IMR-90 (cell line): ENCODE measurements around the gene PEX19. TPM values are rescaled to one million over a fixed set of nuclear protein-coding genes. Genes with fewer than 3 reads are reported as not detected.

Experiments used
- ATAC-seq: fragments of 200-7000 bp; cut with Tn5 transposase; 2 replicates; pipeline ENCODE4 v1.9.1; 2020; ENCODE audit warnings: low read depth, mild to moderate bottlenecking, moderate library complexity
- BruUV-seq: library from RNA; stranded (reverse); fragments of 400-500 nt; replicated peaks from 2 replicates; lab custom pipeline; 2021; lab: Mats Ljungman, UMichigan
- CTCF ChIA-PET: fragments of 300-600 bp; formaldehyde crosslinking; extraction: SDS; loops from one replicate; lab custom pipeline; 2021; ENCODE audit warnings: antibody characterized with exemption; lab: Yijun Ruan, JAX
- POLR2A ChIA-PET: fragments of 300-600 bp; sonication (Branson Sonifier 250); formaldehyde crosslinking; loops from one replicate; lab custom pipeline; 2022; ENCODE audit warnings: antibody characterized with exemption; ENCODE audit not compliant: unreplicated experiment; lab: Charles Lee
- DNase-seq: peaks from one replicate; pipeline ENCODE4 v3.0.0; 2013
- H2AFZ ChIP-seq: replicated peaks from 2 replicates; pipeline ENCODE3; 2013; ENCODE audit warnings: low read length, mild to moderate bottlenecking; ENCODE audit not compliant: poor library complexity
- H2AK5ac ChIP-seq: 2 replicates; pipeline ENCODE4 v1.6.1; 2013; ENCODE audit warnings: low read depth, low read length, inconsistent platforms
- H2AK9ac ChIP-seq: replicated peaks from 2 replicates; pipeline ENCODE3; 2013; ENCODE audit warnings: mild to moderate bottlenecking, low read depth, low read length, moderate library complexity; ENCODE audit not compliant: poor library complexity
- H2BK120ac ChIP-seq: 2 replicates; pipeline ENCODE4 v1.6.1; 2013; ENCODE audit warnings: low read depth, low read length, inconsistent platforms
- H2BK15ac ChIP-seq: 3 replicates; pipeline ENCODE4 v1.6.1; 2013; ENCODE audit warnings: low read depth, low read length, inconsistent platforms
- H2BK20ac ChIP-seq: 2 replicates; pipeline ENCODE4 v1.6.1; 2013; ENCODE audit warnings: low read depth, mild to moderate bottlenecking, inconsistent platforms, low read length, moderate library complexity
- H2BK5ac ChIP-seq: 2 replicates; pipeline ENCODE4 v1.6.1; 2013; ENCODE audit warnings: mild to moderate bottlenecking, low read depth, low read length, inconsistent platforms; ENCODE audit not compliant: poor library complexity, severe bottlenecking
- H3K14ac ChIP-seq: replicated peaks from 2 replicates; pipeline ENCODE4 v1.6.1; 2013; ENCODE audit warnings: low read depth, low read length, inconsistent platforms
- H3K18ac ChIP-seq: 2 replicates; pipeline ENCODE4 v1.6.1; 2013; ENCODE audit warnings: low read depth, low read length, control low read depth
- H3K23ac ChIP-seq: 2 replicates; pipeline ENCODE4 v1.6.1; 2013; ENCODE audit warnings: low read depth, low read length, inconsistent platforms
- H3K27ac ChIP-seq: 2 replicates; pipeline ENCODE4 v1.5.1; 2013; ENCODE audit warnings: mild to moderate bottlenecking, control low read depth, low read length; ENCODE audit not compliant: insufficient read depth
- H3K27me3 ChIP-seq: 2 replicates; pipeline ENCODE4 v1.6.1; 2013; ENCODE audit warnings: low read length; ENCODE audit not compliant: control insufficient read depth, insufficient read depth
- H3K36me3 ChIP-seq: 2 replicates; pipeline ENCODE4 v1.6.1; 2013; ENCODE audit warnings: low read length, mixed read lengths; ENCODE audit not compliant: control insufficient read depth, insufficient read depth
- H3K4ac ChIP-seq: 2 replicates; pipeline ENCODE4 v1.6.1; 2013; ENCODE audit warnings: low read depth, low read length, inconsistent platforms
- H3K4me1 ChIP-seq: 2 replicates; pipeline ENCODE4 v1.6.1; 2013; ENCODE audit warnings: low read length, mixed read lengths; ENCODE audit not compliant: control insufficient read depth, insufficient read depth
- H3K4me2 ChIP-seq: 2 replicates; pipeline ENCODE4 v1.6.1; 2013; ENCODE audit warnings: low read depth, mild to moderate bottlenecking, control low read depth, low read length, moderate library complexity
- H3K4me3 ChIP-seq: 2 replicates; pipeline ENCODE4 v1.5.1; 2013; ENCODE audit warnings: low read depth, mild to moderate bottlenecking, control low read depth, low read length, moderate library complexity; ENCODE audit not compliant: insufficient read depth
- H3K56ac ChIP-seq: 2 replicates; pipeline ENCODE4 v1.6.1; 2013; ENCODE audit warnings: low read length, inconsistent platforms; ENCODE audit not compliant: insufficient read depth; ENCODE audit errors: extremely low read depth
- H3K79me1 ChIP-seq, 2 experiments: 2 replicates each; pipeline ENCODE4 v1.6.1; 2013; ENCODE audit warnings: low read length in 2 of 2, inconsistent platforms in 1 of 2, low read depth in 1 of 2
- H3K9ac ChIP-seq: 2 replicates; pipeline ENCODE4 v1.6.1; 2013; ENCODE audit warnings: low read depth, low read length, control low read depth
- H3K9me1 ChIP-seq: 2 replicates; pipeline ENCODE4 v1.6.1; 2013; ENCODE audit warnings: low read length, inconsistent platforms; ENCODE audit not compliant: insufficient read depth
- H3K9me3 ChIP-seq: 2 replicates; pipeline ENCODE4 v1.6.1; 2013; ENCODE audit warnings: low read length; ENCODE audit not compliant: control insufficient read depth, insufficient read depth
- H4K20me1 ChIP-seq: 2 replicates; pipeline ENCODE4 v1.6.1; 2013; ENCODE audit warnings: low read length, inconsistent platforms; ENCODE audit not compliant: insufficient read depth
- H4K5ac ChIP-seq: 2 replicates; pipeline ENCODE4 v1.6.1; 2013; ENCODE audit warnings: mild to moderate bottlenecking, low read depth, low read length, control low read depth
- H4K8ac ChIP-seq, 2 experiments: 2 replicates each; pipeline ENCODE4 v1.6.1; 2013; ENCODE audit warnings: low read depth in 2 of 2, low read length in 2 of 2, control low read depth in 1 of 2, inconsistent platforms in 1 of 2
- H4K91ac ChIP-seq: 2 replicates; pipeline ENCODE4 v1.6.1; 2013; ENCODE audit warnings: low read depth, low read length, inconsistent platforms; ENCODE audit not compliant: insufficient read depth
- CEBPB ChIP-seq: IDR thresholded peaks from 2 replicates; pipeline ENCODE4 v1.6.1; 2012; ENCODE audit warnings: low read depth, low read length, improper control_type of control experiment
- CHD1 ChIP-seq: IDR thresholded peaks from 2 replicates; pipeline ENCODE4 v1.6.1; 2012; ENCODE audit warnings: low read depth, low read length, improper control_type of control experiment
- MAZ ChIP-seq: IDR thresholded peaks from 2 replicates; pipeline ENCODE4 v1.6.1; 2012; ENCODE audit warnings: low read depth, mild to moderate bottlenecking, low read length, improper control_type of control experiment, moderate library complexity, borderline replicate concordance
- POLR2A ChIP-seq: IDR thresholded peaks from 2 replicates; pipeline ENCODE4 v1.6.1; 2012; ENCODE audit warnings: mild to moderate bottlenecking, low read depth, low read length
- RCOR1 ChIP-seq: IDR thresholded peaks from 2 replicates; pipeline ENCODE4 v1.6.1; 2012; ENCODE audit warnings: mild to moderate bottlenecking, low read length, improper control_type of control experiment; ENCODE audit not compliant: insufficient replicate concordance
- WGBS, 2 experiments: methylation state at CpG; one replicate each; pipeline versions ENCODE4 v1.1.5 to v1.1.7; 2013; ENCODE audit warnings: missing lambda C conversion rate in 2 of 2; ENCODE audit not compliant: insufficient read length in 1 of 2; ENCODE audit errors: extremely low coverage in 2 of 2; 5-methylcytosine and 5-hydroxymethylcytosine counted together
- dilution Hi-C: fragments of 300-500 bp; cut with HindIII; formaldehyde crosslinking; loops from one replicate; pipeline ENCODE4 v1.14.3; 2018; ENCODE audit warnings: low sequenced_read_pairs; ENCODE audit not compliant: unreplicated experiment
- in situ Hi-C: fragments of 300-500 bp; cut with MboI; formaldehyde crosslinking; loops from 3 replicates; pipeline ENCODE4 v1.14.3; 2019; ENCODE audit warnings: low sequenced_read_pairs, inconsistent platforms, mixed read lengths
- intact Hi-C: fragments of 100-400 bp; cut with micrococcal nuclease; formaldehyde crosslinking; loops from 2 replicates; pipeline ENCODE4 v1.10.0; 2022
- polyA plus RNA-seq, 3 experiments: library from polyadenylated mRNA; depleted of rRNA; stranded (reverse); fragments of >200 nt; gene quantifications; 2 replicates each; pipeline ENCODE4 v1.2.3, GENCODE V29; 2012; ENCODE audit warnings: low replicate concordance in 1 of 3
- total RNA-seq: library from RNA; depleted of rRNA; stranded (reverse); fragments of >200 nt; gene quantifications from 2 replicates; pipeline ENCODE4 v1.2.3, GENCODE V29; 2012
- TF ChIP-seq, protein P1 (sequence below): conservative IDR thresholded peaks from 2 replicates; pipeline ENCODE4 v1.5.1; 2012; ENCODE audit warnings: mild to moderate bottlenecking, low read depth, low read length, improper control_type of control experiment

Gene PEX19
- total and polyA plus RNA-seq, 2 of the 4 experiments (the other 2 are of a cell fraction): 44.5 to 67.7 TPM

DNA sequence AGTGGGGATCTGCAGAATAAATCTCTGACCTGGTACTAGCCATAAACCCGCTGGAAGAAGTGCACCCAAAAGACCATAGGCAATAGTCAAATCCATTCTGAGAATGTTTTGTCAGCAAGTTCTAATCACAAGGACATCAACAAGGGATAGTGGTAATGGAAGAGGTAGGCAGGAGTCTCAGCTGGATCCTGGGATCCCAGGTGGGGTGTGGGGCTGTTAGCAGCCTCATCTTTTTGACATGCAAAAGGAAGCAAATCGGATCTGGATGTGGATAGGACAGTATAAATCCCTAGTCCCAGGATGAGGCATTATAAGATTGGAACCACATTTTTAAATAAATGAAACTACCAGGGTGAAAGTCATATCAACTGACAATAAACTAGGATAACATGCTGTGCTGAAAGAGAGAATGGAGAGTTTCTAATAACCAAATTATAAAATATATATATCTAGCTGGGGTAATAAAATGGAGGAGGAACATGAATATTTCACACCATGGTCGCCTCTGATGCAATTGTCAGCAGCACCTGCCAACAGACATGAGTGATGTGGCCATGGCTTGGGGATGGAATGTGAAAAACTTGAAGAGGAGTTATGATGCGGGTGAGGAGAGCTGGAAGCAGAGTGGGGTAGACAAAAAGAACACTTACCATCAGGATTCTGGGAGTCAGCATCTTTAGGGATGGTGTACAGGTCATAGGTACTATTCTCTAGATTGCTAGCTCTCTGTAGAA lies 23.7 kb upstream of the PEX19 start:
- no CpG with 5 or more reads among the region's 4 CpGs for WGBS, 2 experiments
- Histone ChIP-seq H4K8ac (no peak overlapping the region), H3K14ac (no peak overlapping the region), H3K18ac (no peak overlapping the region), H3K56ac (no peak overlapping the region), H2AK9ac (no peak overlapping the region), H2BK15ac (no peak overlapping the region), H3K4ac (no peak overlapping the region), H4K20me1 (peaks cover 18% of the 10 kb centered on the region), H4K91ac (no peak overlapping the region), H2BK120ac (no peak overlapping the region), H3K9me1 (no peaks in the 10 kb centered on the region; the same call in 1 of the 2 replicates), H3K79me1 (peaks cover 31% of the 10 kb centered on the region in 2 experiments), H2BK5ac (no peak overlapping the region), H2AK5ac (no peak overlapping the region), H2AFZ (no peak overlapping the region), H4K5ac (no peak overlapping the region), H3K4me2 (no peak overlapping the region), H3K4me3 (no peak overlapping the region), H3K9me3 (no peaks in the 10 kb centered on the region), H3K27me3 (no peaks in the 10 kb centered on the region), H3K9ac (no peak overlapping the region), H3K27ac (no peak overlapping the region), H3K23ac (no peak overlapping the region), H3K4me1 (no peaks in the 10 kb centered on the region), H2BK20ac (no peak overlapping the region), H3K36me3 (peaks cover 63% of the 10 kb centered on the region)
- no TSS peak for BruUV-seq
- ChIA-PET POLR2A (no interaction called here), CTCF (interaction anchor here (0.8 to 1.6 kb wide), 3 partner anchors 8 to 17 kb away, joined by 3 to 5 read pairs (median 3); no protein-coding TSS in a partner anchor)
- TF ChIP-seq MAZ (no peak), RCOR1 (no peak), POLR2A (no peak), CEBPB (no peak), CHD1 (no peak)
- TF ChIP-seq, protein P1, sequence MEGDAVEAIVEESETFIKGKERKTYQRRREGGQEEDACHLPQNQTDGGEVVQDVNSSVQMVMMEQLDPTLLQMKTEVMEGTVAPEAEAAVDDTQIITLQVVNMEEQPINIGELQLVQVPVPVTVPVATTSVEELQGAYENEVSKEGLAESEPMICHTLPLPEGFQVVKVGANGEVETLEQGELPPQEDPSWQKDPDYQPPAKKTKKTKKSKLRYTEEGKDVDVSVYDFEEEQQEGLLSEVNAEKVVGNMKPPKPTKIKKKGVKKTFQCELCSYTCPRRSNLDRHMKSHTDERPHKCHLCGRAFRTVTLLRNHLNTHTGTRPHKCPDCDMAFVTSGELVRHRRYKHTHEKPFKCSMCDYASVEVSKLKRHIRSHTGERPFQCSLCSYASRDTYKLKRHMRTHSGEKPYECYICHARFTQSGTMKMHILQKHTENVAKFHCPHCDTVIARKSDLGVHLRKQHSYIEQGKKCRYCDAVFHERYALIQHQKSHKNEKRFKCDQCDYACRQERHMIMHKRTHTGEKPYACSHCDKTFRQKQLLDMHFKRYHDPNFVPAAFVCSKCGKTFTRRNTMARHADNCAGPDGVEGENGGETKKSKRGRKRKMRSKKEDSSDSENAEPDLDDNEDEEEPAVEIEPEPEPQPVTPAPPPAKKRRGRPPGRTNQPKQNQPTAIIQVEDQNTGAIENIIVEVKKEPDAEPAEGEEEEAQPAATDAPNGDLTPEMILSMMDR: no peak
- in situ Hi-C loops: no loop called here
- DNase-seq: no peak
- ATAC-seq: no peak
- intact Hi-C loops: no loop called here
- dilution Hi-C loops: no loop called here
